IMR-90 (cell line): ENCODE data around the gene SLC9A9. TPM values are rescaled to one million over a fixed set of nuclear protein-coding genes. Genes with fewer than 3 reads are reported as not detected.

Experiments used
- ATAC-seq: fragments of 200-7000 bp; cut with Tn5 transposase; 2 replicates; pipeline ENCODE4 v1.9.1; 2020; ENCODE audit warnings: low read depth, mild to moderate bottlenecking, moderate library complexity
- BruUV-seq: library from RNA; stranded (reverse); fragments of 400-500 nt; replicated peaks from 2 replicates; lab custom pipeline; 2021; lab: Mats Ljungman, UMichigan
- CTCF ChIA-PET: fragments of 300-600 bp; formaldehyde crosslinking; extraction: SDS; loops from one replicate; lab custom pipeline; 2021; ENCODE audit warnings: antibody characterized with exemption; lab: Yijun Ruan, JAX
- POLR2A ChIA-PET: fragments of 300-600 bp; sonication (Branson Sonifier 250); formaldehyde crosslinking; loops from one replicate; lab custom pipeline; 2022; ENCODE audit warnings: antibody characterized with exemption; ENCODE audit not compliant: unreplicated experiment; lab: Charles Lee
- DNase-seq: peaks from one replicate; pipeline ENCODE4 v3.0.0; 2013
- H2AFZ ChIP-seq: replicated peaks from 2 replicates; pipeline ENCODE3; 2013; ENCODE audit warnings: low read length, mild to moderate bottlenecking; ENCODE audit not compliant: poor library complexity
- H2AK5ac ChIP-seq: 2 replicates; pipeline ENCODE4 v1.6.1; 2013; ENCODE audit warnings: low read depth, low read length, inconsistent platforms
- H2AK9ac ChIP-seq: replicated peaks from 2 replicates; pipeline ENCODE3; 2013; ENCODE audit warnings: mild to moderate bottlenecking, low read depth, low read length, moderate library complexity; ENCODE audit not compliant: poor library complexity
- H2BK120ac ChIP-seq: 2 replicates; pipeline ENCODE4 v1.6.1; 2013; ENCODE audit warnings: low read depth, low read length, inconsistent platforms
- H2BK15ac ChIP-seq: 3 replicates; pipeline ENCODE4 v1.6.1; 2013; ENCODE audit warnings: low read depth, low read length, inconsistent platforms
- H2BK20ac ChIP-seq: 2 replicates; pipeline ENCODE4 v1.6.1; 2013; ENCODE audit warnings: low read depth, mild to moderate bottlenecking, inconsistent platforms, low read length, moderate library complexity
- H2BK5ac ChIP-seq: 2 replicates; pipeline ENCODE4 v1.6.1; 2013; ENCODE audit warnings: mild to moderate bottlenecking, low read depth, low read length, inconsistent platforms; ENCODE audit not compliant: poor library complexity, severe bottlenecking
- H3K14ac ChIP-seq: replicated peaks from 2 replicates; pipeline ENCODE4 v1.6.1; 2013; ENCODE audit warnings: low read depth, low read length, inconsistent platforms
- H3K18ac ChIP-seq: 2 replicates; pipeline ENCODE4 v1.6.1; 2013; ENCODE audit warnings: low read depth, low read length, control low read depth
- H3K23ac ChIP-seq: 2 replicates; pipeline ENCODE4 v1.6.1; 2013; ENCODE audit warnings: low read depth, low read length, inconsistent platforms
- H3K27ac ChIP-seq: 2 replicates; pipeline ENCODE4 v1.5.1; 2013; ENCODE audit warnings: mild to moderate bottlenecking, control low read depth, low read length; ENCODE audit not compliant: insufficient read depth
- H3K27me3 ChIP-seq: 2 replicates; pipeline ENCODE4 v1.6.1; 2013; ENCODE audit warnings: low read length; ENCODE audit not compliant: control insufficient read depth, insufficient read depth
- H3K36me3 ChIP-seq: 2 replicates; pipeline ENCODE4 v1.6.1; 2013; ENCODE audit warnings: low read length, mixed read lengths; ENCODE audit not compliant: control insufficient read depth, insufficient read depth
- H3K4ac ChIP-seq: 2 replicates; pipeline ENCODE4 v1.6.1; 2013; ENCODE audit warnings: low read depth, low read length, inconsistent platforms
- H3K4me1 ChIP-seq: 2 replicates; pipeline ENCODE4 v1.6.1; 2013; ENCODE audit warnings: low read length, mixed read lengths; ENCODE audit not compliant: control insufficient read depth, insufficient read depth
- H3K4me2 ChIP-seq: 2 replicates; pipeline ENCODE4 v1.6.1; 2013; ENCODE audit warnings: low read depth, mild to moderate bottlenecking, control low read depth, low read length, moderate library complexity
- H3K4me3 ChIP-seq: 2 replicates; pipeline ENCODE4 v1.5.1; 2013; ENCODE audit warnings: low read depth, mild to moderate bottlenecking, control low read depth, low read length, moderate library complexity; ENCODE audit not compliant: insufficient read depth
- H3K56ac ChIP-seq: 2 replicates; pipeline ENCODE4 v1.6.1; 2013; ENCODE audit warnings: low read length, inconsistent platforms; ENCODE audit not compliant: insufficient read depth; ENCODE audit errors: extremely low read depth
- H3K79me1 ChIP-seq, 2 experiments: 2 replicates each; pipeline ENCODE4 v1.6.1; 2013; ENCODE audit warnings: low read length in 2 of 2, inconsistent platforms in 1 of 2, low read depth in 1 of 2
- H3K9ac ChIP-seq: 2 replicates; pipeline ENCODE4 v1.6.1; 2013; ENCODE audit warnings: low read depth, low read length, control low read depth
- H3K9me1 ChIP-seq: 2 replicates; pipeline ENCODE4 v1.6.1; 2013; ENCODE audit warnings: low read length, inconsistent platforms; ENCODE audit not compliant: insufficient read depth
- H3K9me3 ChIP-seq: 2 replicates; pipeline ENCODE4 v1.6.1; 2013; ENCODE audit warnings: low read length; ENCODE audit not compliant: control insufficient read depth, insufficient read depth
- H4K20me1 ChIP-seq: 2 replicates; pipeline ENCODE4 v1.6.1; 2013; ENCODE audit warnings: low read length, inconsistent platforms; ENCODE audit not compliant: insufficient read depth
- H4K5ac ChIP-seq: 2 replicates; pipeline ENCODE4 v1.6.1; 2013; ENCODE audit warnings: mild to moderate bottlenecking, low read depth, low read length, control low read depth
- H4K8ac ChIP-seq, 2 experiments: 2 replicates each; pipeline ENCODE4 v1.6.1; 2013; ENCODE audit warnings: low read depth in 2 of 2, low read length in 2 of 2, control low read depth in 1 of 2, inconsistent platforms in 1 of 2
- H4K91ac ChIP-seq: 2 replicates; pipeline ENCODE4 v1.6.1; 2013; ENCODE audit warnings: low read depth, low read length, inconsistent platforms; ENCODE audit not compliant: insufficient read depth
- CEBPB ChIP-seq: IDR thresholded peaks from 2 replicates; pipeline ENCODE4 v1.6.1; 2012; ENCODE audit warnings: low read depth, low read length, improper control_type of control experiment
- CHD1 ChIP-seq: IDR thresholded peaks from 2 replicates; pipeline ENCODE4 v1.6.1; 2012; ENCODE audit warnings: low read depth, low read length, improper control_type of control experiment
- FOS ChIP-seq: fragments of 150-350 bp; IDR thresholded peaks from 2 replicates; pipeline ENCODE4 v1.6.1; 2016; ENCODE audit warnings: low read depth, low read length
- MXI1 ChIP-seq: IDR thresholded peaks from 2 replicates; pipeline ENCODE4 v1.6.1; 2012; ENCODE audit warnings: low read depth, mild to moderate bottlenecking, low read length, moderate library complexity, borderline replicate concordance
- NFE2L2 ChIP-seq: fragments of 150-350 bp; IDR thresholded peaks from 2 replicates; pipeline ENCODE4 v1.6.1; 2016; ENCODE audit warnings: low read depth, mild to moderate bottlenecking, low read length
- POLR2A ChIP-seq: IDR thresholded peaks from 2 replicates; pipeline ENCODE4 v1.6.1; 2012; ENCODE audit warnings: mild to moderate bottlenecking, low read depth, low read length
- RAD21 ChIP-seq: IDR thresholded peaks from 2 replicates; pipeline ENCODE4 v1.6.1; 2012; ENCODE audit warnings: low read length, improper control_type of control experiment
- SMC3 ChIP-seq: fragments of 150-350 bp; IDR thresholded peaks from 2 replicates; pipeline ENCODE4 v1.6.1; 2016; ENCODE audit warnings: low read depth, mild to moderate bottlenecking, antibody characterized with exemption, low read length, moderate library complexity
- WGBS, 2 experiments: methylation state at CpG; one replicate each; pipeline versions ENCODE4 v1.1.5 to v1.1.7; 2013; ENCODE audit warnings: missing lambda C conversion rate in 2 of 2; ENCODE audit not compliant: insufficient read length in 1 of 2; ENCODE audit errors: extremely low coverage in 2 of 2; 5-methylcytosine and 5-hydroxymethylcytosine counted together
- dilution Hi-C: fragments of 300-500 bp; cut with HindIII; formaldehyde crosslinking; loops from one replicate; pipeline ENCODE4 v1.14.3; 2018; ENCODE audit warnings: low sequenced_read_pairs; ENCODE audit not compliant: unreplicated experiment
- in situ Hi-C: fragments of 300-500 bp; cut with MboI; formaldehyde crosslinking; loops from 3 replicates; pipeline ENCODE4 v1.14.3; 2019; ENCODE audit warnings: low sequenced_read_pairs, inconsistent platforms, mixed read lengths
- intact Hi-C: fragments of 100-400 bp; cut with micrococcal nuclease; formaldehyde crosslinking; loops from 2 replicates; pipeline ENCODE4 v1.10.0; 2022
- polyA plus RNA-seq, 3 experiments: library from polyadenylated mRNA; depleted of rRNA; stranded (reverse); fragments of >200 nt; gene quantifications; 2 replicates each; pipeline ENCODE4 v1.2.3, GENCODE V29; 2012; ENCODE audit warnings: low replicate concordance in 1 of 3
- total RNA-seq: library from RNA; depleted of rRNA; stranded (reverse); fragments of >200 nt; gene quantifications from 2 replicates; pipeline ENCODE4 v1.2.3, GENCODE V29; 2012
- TF ChIP-seq, protein P1 (sequence below): fragments of 150-350 bp; IDR thresholded peaks from 2 replicates; pipeline ENCODE4 v1.6.1; 2016; ENCODE audit warnings: low read depth, mild to moderate bottlenecking, low read length, moderate library complexity, borderline replicate concordance
- TF ChIP-seq, protein P2 (sequence below): conservative IDR thresholded peaks from 2 replicates; pipeline ENCODE4 v1.5.1; 2012; ENCODE audit warnings: mild to moderate bottlenecking, low read depth, low read length, improper control_type of control experiment

SLC9A9 gene
- total and polyA plus RNA-seq, 2 of the 4 experiments (the other 2 are of a cell fraction): 1.4 to 2.3 TPM

DNA sequence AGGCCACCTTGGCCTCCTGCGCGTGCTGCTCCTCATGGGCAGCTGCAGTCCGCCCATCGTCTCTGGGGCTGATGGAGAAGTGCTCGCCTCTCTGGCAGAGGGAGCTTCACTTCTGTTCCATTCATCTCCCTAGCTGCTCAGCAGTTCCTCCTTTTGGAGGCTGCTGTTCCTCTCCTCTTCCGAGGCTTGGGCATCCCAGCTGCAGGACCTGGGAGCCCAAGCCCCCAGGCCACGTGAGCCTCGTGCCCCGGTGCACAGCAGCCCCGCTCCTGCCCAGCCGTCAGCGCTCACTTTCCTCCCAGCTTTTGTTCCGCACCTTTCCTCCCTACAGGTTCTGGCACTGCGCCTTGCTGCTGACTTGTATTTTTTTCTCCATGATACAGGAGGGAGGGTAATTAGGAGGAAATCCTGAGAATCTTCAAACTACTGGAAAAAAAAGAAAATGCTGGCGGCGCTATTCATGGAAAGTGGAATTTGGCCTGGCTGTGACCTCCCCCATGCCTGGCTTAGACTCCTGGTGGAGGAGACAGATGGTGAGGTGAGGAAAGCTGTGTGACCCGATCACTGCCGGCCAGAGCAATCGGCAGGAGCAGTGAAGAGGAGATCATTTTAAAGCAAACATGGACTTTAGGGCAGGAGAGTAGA lies 518.6 kb downstream of the SLC9A9 start:
- Histone ChIP-seq H2BK120ac (no peak overlapping the region), H3K4ac (no peak overlapping the region), H3K27ac (no peak overlapping the region), H3K23ac (no peak overlapping the region), H3K4me1 (no peaks in the 10 kb centered on the region), H4K91ac (no peak overlapping the region), H4K20me1 (no peaks in the 10 kb centered on the region), H2BK5ac (no peak overlapping the region), H3K4me2 (no peak overlapping the region), H3K27me3 (peaks cover 1% of the 10 kb centered on the region; the same call in 1 of the 2 replicates), H2AK5ac (no peak overlapping the region), H2BK20ac (no peak overlapping the region), H3K9me3 (no peaks in the 10 kb centered on the region), H3K9ac (no peak overlapping the region), H2BK15ac (no peak overlapping the region), H2AFZ (no peak overlapping the region), H3K36me3 (no peaks in the 10 kb centered on the region), H3K9me1 (no peaks in the 10 kb centered on the region), H3K4me3 (no peak overlapping the region), H2AK9ac (no peak overlapping the region), H4K8ac (no peak overlapping the region), H3K18ac (no peak overlapping the region), H3K14ac (no peak overlapping the region), H3K56ac (no peak overlapping the region), H4K5ac (no peak overlapping the region), H3K79me1 (no peaks in the 10 kb centered on the region)
- CTCF ChIA-PET: no interaction called here
- BruUV-seq: no TSS peak
- no peak for DNase-seq
- TF ChIP-seq FOS (no peak), RAD21 (no peak), MXI1 (no peak), SMC3 (no peak), CEBPB (no peak), CHD1 (no peak), POLR2A (no peak), NFE2L2 (no peak)
- TF ChIP-seq, protein P1, sequence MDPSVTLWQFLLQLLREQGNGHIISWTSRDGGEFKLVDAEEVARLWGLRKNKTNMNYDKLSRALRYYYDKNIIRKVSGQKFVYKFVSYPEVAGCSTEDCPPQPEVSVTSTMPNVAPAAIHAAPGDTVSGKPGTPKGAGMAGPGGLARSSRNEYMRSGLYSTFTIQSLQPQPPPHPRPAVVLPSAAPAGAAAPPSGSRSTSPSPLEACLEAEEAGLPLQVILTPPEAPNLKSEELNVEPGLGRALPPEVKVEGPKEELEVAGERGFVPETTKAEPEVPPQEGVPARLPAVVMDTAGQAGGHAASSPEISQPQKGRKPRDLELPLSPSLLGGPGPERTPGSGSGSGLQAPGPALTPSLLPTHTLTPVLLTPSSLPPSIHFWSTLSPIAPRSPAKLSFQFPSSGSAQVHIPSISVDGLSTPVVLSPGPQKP: no peak
- TF ChIP-seq, protein P2, sequence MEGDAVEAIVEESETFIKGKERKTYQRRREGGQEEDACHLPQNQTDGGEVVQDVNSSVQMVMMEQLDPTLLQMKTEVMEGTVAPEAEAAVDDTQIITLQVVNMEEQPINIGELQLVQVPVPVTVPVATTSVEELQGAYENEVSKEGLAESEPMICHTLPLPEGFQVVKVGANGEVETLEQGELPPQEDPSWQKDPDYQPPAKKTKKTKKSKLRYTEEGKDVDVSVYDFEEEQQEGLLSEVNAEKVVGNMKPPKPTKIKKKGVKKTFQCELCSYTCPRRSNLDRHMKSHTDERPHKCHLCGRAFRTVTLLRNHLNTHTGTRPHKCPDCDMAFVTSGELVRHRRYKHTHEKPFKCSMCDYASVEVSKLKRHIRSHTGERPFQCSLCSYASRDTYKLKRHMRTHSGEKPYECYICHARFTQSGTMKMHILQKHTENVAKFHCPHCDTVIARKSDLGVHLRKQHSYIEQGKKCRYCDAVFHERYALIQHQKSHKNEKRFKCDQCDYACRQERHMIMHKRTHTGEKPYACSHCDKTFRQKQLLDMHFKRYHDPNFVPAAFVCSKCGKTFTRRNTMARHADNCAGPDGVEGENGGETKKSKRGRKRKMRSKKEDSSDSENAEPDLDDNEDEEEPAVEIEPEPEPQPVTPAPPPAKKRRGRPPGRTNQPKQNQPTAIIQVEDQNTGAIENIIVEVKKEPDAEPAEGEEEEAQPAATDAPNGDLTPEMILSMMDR: no peak
- no peak for ATAC-seq
- in situ Hi-C loops: no loop called here
- WGBS, 2 experiments: 49% methylated on average over 8 of the region's 19 CpGs; no CpG with 5 or more reads in 1 of the 2 experiments
- POLR2A ChIA-PET: no interaction called here
- dilution Hi-C loops: no loop called here
- intact Hi-C loops: no loop called here
